HEK293T (cell line): ENCODE data around the gene HSD11B1L.

ENCODE experiments used
- CTCF ChIA-PET: fragments of 350-600 bp; formaldehyde crosslinking; extraction: SDS; loops from one replicate; lab custom pipeline; 2021; ENCODE audit warnings: antibody characterized with exemption, inconsistent platforms; lab: Yijun Ruan, JAX
- POLR2A ChIA-PET: fragments of 350-600 bp; formaldehyde crosslinking; extraction: SDS; loops from one replicate; lab custom pipeline; 2020; ENCODE audit warnings: antibody characterized with exemption, inconsistent platforms; lab: Yijun Ruan, JAX
- DNase-seq: peaks from one replicate; pipeline ENCODE4 v3.0.0; 2012; ENCODE audit warnings: mixed read lengths; ENCODE audit errors: extremely low spot score
- ARNT ChIP-seq: fragments of 450-650 bp; IDR thresholded peaks from 2 replicates; pipeline ENCODE4 v1.6.1; 2017; ENCODE audit warnings: mild to moderate bottlenecking
- BHLHE40 ChIP-seq: fragments of 450-650 bp; IDR thresholded peaks from 2 replicates; pipeline ENCODE4 v1.6.1; 2016; ENCODE audit warnings: mild to moderate bottlenecking, moderate library complexity, borderline replicate concordance
- CTBP1 ChIP-seq: fragments of 450-650 bp; IDR thresholded peaks from 2 replicates; pipeline ENCODE4 v1.6.1; 2016; ENCODE audit warnings: borderline replicate concordance
- ELF4 ChIP-seq: fragments of 450-650 bp; IDR thresholded peaks from 2 replicates; pipeline ENCODE4 v1.6.1; 2017; ENCODE audit warnings: antibody characterized with exemption
- FOXA1 ChIP-seq: fragments of 450-650 bp; IDR thresholded peaks from 2 replicates; pipeline ENCODE4 v1.6.1; 2016; ENCODE audit warnings: mild to moderate bottlenecking
- FOXK2 ChIP-seq: fragments of 450-650 bp; IDR thresholded peaks from 2 replicates; pipeline ENCODE4 v1.6.1; 2016; ENCODE audit warnings: mild to moderate bottlenecking
- FOXM1 ChIP-seq: fragments of 450-650 bp; IDR thresholded peaks from 2 replicates; pipeline ENCODE4 v1.6.1; 2017; ENCODE audit warnings: mild to moderate bottlenecking, borderline replicate concordance
- HDGF ChIP-seq: fragments of 450-650 bp; IDR thresholded peaks from 2 replicates; pipeline ENCODE4 v1.6.1; 2017; ENCODE audit warnings: antibody characterized with exemption, borderline replicate concordance
- L3MBTL2 ChIP-seq: fragments of 450-650 bp; conservative IDR thresholded peaks from 2 replicates; pipeline ENCODE4 v1.6.1; 2016; ENCODE audit warnings: mild to moderate bottlenecking
- LEF1 ChIP-seq: fragments of 450-650 bp; IDR thresholded peaks from 2 replicates; pipeline ENCODE4 v1.6.1; 2017; ENCODE audit warnings: mild to moderate bottlenecking, borderline replicate concordance
- NFRKB ChIP-seq: fragments of 450-650 bp; IDR thresholded peaks from 2 replicates; pipeline ENCODE4 v1.6.1; 2016; ENCODE audit warnings: mild to moderate bottlenecking, moderate library complexity
- PKNOX1 ChIP-seq: fragments of 450-650 bp; IDR thresholded peaks from 2 replicates; pipeline ENCODE4 v1.6.1; 2016
- SP1 ChIP-seq: fragments of 450-650 bp; IDR thresholded peaks from 2 replicates; pipeline ENCODE4 v1.6.1; 2017
- SUZ12 ChIP-seq: fragments of 450-650 bp; IDR thresholded peaks from 2 replicates; pipeline ENCODE4 v1.6.1; 2016; ENCODE audit warnings: mild to moderate bottlenecking
- TARDBP ChIP-seq: fragments of 450-650 bp; IDR thresholded peaks from 2 replicates; pipeline ENCODE4 v1.6.1; 2016
- ZNF384 ChIP-seq: fragments of 450-650 bp; IDR thresholded peaks from 2 replicates; pipeline ENCODE4 v1.6.1; 2016

Gene HSD11B1L

GRCh38 chr19:5643060-5643459 is 37.8 kb upstream of the HSD11B1L start:
- CTCF ChIA-PET = interaction anchor here (0.6 kb wide), 1 partner anchor 47 kb away, joined by 3 read pairs; the partner anchor contains the start of gene RPL36
- no peak for DNase-seq
- TF ChIP-seq FOXM1 (no peak), FOXK2 (no peak), HDGF (no peak), CTBP1 (no peak), BHLHE40 (no peak), TARDBP (no peak), FOXA1 (no peak), L3MBTL2 (no peak), SP1 (no peak), ARNT (no peak)
- POLR2A ChIA-PET = no interaction called here

DNA sequence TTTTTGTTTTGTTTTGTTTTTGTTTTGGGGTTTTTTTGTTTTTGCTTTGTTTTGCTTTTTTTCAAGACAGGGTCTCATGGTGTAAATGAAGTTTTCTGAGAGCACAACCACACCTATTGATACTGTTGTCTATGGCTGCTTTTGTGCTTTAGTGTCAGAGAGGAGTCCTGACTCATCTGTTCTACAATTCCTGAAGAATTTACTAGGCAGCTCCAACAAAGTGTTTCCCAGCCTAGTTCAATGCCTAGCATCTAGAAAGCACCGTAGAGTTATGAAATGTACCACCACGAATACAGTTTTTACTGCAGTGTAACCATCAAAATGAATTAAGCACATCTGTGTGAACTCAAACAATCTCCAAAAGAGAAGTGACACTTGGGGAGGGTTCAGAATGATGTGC is 36.8 kb upstream of the HSD11B1L start:
- TF ChIP-seq TARDBP (no peak), ELF4 (no peak), SUZ12 (no peak), NFRKB (no peak), ARNT (no peak), FOXK2 (no peak)
- DNase-seq = no peak
- ChIA-PET POLR2A (no interaction called here), CTCF (no interaction called here)

DNA sequence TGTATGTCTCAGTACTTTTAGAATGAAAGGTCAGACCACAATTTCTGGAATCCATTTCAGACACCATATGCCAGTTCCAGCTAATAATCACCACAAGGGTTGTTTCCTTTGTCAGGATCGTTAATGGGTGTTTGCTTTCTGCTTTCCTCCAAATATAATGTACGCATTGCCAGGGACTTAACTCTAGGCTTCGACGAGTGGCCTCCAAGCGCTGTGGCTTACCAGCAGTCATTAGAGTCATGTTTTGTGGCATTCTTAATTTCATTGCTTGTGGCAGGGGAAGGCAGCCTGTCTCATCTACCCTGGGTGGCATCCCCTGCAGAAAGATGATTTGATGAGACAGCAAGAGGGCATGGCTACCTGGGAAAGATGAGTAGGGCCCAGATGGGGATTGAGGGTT is 35.4 kb upstream of the HSD11B1L start:
- CTCF ChIA-PET = interaction anchor here (0.7 kb wide), 1 partner anchor 15 kb away, joined by 4 read pairs; no protein-coding TSS in a partner anchor
- POLR2A ChIA-PET = no interaction called here
- no peak for DNase-seq
- TF ChIP-seq FOXK2 (no peak), HDGF (no peak), SUZ12 (no peak), BHLHE40 (no peak), CTBP1 (no peak), SP1 (no peak)

DNA sequence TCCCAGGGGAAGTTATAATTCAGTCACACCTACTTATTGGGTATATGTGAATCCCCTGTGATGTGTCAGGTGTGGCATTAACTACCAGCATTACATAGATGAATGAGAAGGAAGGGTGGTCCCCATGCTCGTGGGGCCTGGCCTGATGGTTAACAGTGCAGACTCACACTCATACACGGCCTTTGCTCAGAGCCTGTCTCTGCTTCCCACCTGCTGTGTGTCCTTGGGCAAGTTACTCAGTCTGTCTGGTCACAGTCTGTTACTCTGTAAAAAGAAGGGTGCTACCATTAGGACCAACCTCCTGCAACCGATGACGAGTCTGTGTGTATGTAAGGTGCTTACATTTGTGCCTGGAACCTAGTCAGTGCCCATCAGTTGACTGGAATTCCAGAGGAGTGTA is 34.1 kb upstream of the HSD11B1L start:
- POLR2A ChIA-PET = no interaction called here
- no peak for DNase-seq
- CTCF ChIA-PET = no interaction called here
- TF ChIP-seq ELF4 (no peak), TARDBP (no peak), ZNF384 (no peak), FOXK2 (no peak), BHLHE40 (no peak), NFRKB (no peak), SUZ12 (no peak), ARNT (no peak), PKNOX1 (no peak), CTBP1 (no peak), HDGF (no peak), SP1 (no peak), FOXM1 (no peak), L3MBTL2 (no peak), LEF1 (no peak), FOXA1 (no peak)

- ChIA-PET CTCF (no interaction called here), POLR2A (interaction anchor here (0.9 kb wide), 1 partner anchor 25 kb away, joined by 3 read pairs; the partner anchor contains the start of genes SAFB and SAFB2)
- DNase-seq = no peak
- TF ChIP-seq ZNF384 (no peak), FOXK2 (no peak), L3MBTL2 (no peak), BHLHE40 (no peak), FOXA1 (no peak), HDGF (no peak), FOXM1 (no peak), NFRKB (no peak), LEF1 (no peak), PKNOX1 (no peak), ELF4 (no peak), TARDBP (no peak), SUZ12 (no peak), CTBP1 (no peak), ARNT (no peak), SP1 (no peak)
These were observed 32.4 kb upstream of the HSD11B1L start for GRCh38 chr19:5648464-5648863.

- ChIA-PET POLR2A (interaction anchor here (0.9 kb wide), 1 partner anchor 28 kb away, joined by 4 read pairs; the partner anchor contains the start of genes SAFB and SAFB2), CTCF (interaction anchor here (1.0 kb wide), 1 partner anchor 20 kb away, joined by 3 read pairs; no protein-coding TSS in a partner anchor)
- no peak for DNase-seq
- TF ChIP-seq NFRKB (no peak), LEF1 (no peak), CTBP1 (no peak), ZNF384 (no peak), L3MBTL2 (no peak), BHLHE40 (no peak), FOXA1 (no peak), SP1 (no peak), HDGF (no peak), FOXK2 (no peak), PKNOX1 (no peak), ARNT (no peak), ELF4 (no peak), TARDBP (no peak), FOXM1 (no peak), SUZ12 (no peak)
These were observed 29.5 kb upstream of the HSD11B1L start for GRCh38 chr19:5651361-5651760.
